Activated naive CD4-positive, alpha-beta T cell treated with anti-CD3 and anti-CD28 coated beads, Interleukin-2, amount 50 U/mL, for 24 hours (primary cell): ENCODE results near the gene RAB18.
"Not testable (repeated sequence)": the region's sequence is repeated elsewhere in the genome, so short reads cannot be mapped to it uniquely, and the experiment has no call there.

Experiments
- H3K27ac Mint-ChIP-seq: one replicate; pipeline ENCODE4 v1.8.0; 2021; ENCODE audit warnings: mild to moderate bottlenecking, mixed read lengths
- H3K27me3 Mint-ChIP-seq: one replicate; pipeline ENCODE4 v1.8.0; 2021; ENCODE audit warnings: mixed read lengths
- H3K36me3 Mint-ChIP-seq: one replicate; pipeline ENCODE4 v1.8.0; 2021; ENCODE audit warnings: mixed read lengths
- H3K4me1 Mint-ChIP-seq: one replicate; pipeline ENCODE4 v1.8.0; 2021; ENCODE audit warnings: mixed read lengths
- H3K4me3 Mint-ChIP-seq: one replicate; pipeline ENCODE4 v1.8.0; 2021; ENCODE audit warnings: mild to moderate bottlenecking, mixed read lengths
- H3K9me3 Mint-ChIP-seq: one replicate; pipeline ENCODE4 v1.8.0; 2021; ENCODE audit warnings: mixed read lengths

RAB18 gene

DNA sequence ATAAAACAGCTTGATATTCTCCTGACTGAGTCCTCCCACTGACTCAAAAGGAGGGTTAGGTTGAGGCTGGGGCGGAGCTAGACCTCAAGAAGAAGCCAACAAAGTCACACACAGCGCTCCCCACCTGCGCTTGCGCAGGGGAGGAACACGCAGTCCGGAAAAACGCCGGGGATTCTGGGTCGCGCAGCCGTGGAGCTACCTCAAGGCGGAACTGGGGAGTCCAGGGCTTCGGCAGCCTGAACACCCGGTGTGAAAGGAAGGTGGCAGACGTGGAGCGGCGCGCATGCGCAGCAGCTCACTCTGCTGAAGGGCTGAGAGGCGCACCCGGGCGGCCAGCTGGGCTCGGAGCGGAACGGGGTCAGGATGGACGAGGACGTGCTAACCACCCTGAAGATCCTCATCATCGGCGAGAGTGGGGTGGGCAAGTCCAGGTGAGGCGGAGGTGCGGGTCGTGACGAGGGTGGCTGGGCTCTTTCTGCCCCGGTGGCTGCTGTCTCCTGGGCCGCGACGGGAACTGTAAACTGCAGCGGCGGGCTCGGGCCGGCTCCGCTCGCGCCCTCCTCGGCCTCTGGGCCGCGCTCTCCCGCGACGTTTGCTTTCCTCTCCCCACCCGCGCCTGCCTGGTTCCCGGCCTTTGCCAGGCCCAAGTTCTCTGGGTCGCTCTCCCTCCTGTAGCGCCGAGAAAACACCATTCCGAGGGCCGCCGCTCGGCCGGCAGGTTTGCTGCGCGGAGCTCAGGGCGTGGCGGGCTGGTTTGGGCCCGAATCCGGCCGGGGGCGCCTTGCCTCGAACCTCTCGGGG, at the start of gene RAB18:
TSS of gene RAB18 (plus strand) at position 298 of the 801 bp plus-strand sequence. CDS start at position 364, 66 bp downstream.
- Mint-ChIP-seq H3K4me3 (peak within 1 kb of the TSS; percentile 98), H3K36me3 (peaks cover 11% of the 10 kb centered on the region), H3K4me1 (peaks cover 55% of the 10 kb centered on the region)

DNA sequence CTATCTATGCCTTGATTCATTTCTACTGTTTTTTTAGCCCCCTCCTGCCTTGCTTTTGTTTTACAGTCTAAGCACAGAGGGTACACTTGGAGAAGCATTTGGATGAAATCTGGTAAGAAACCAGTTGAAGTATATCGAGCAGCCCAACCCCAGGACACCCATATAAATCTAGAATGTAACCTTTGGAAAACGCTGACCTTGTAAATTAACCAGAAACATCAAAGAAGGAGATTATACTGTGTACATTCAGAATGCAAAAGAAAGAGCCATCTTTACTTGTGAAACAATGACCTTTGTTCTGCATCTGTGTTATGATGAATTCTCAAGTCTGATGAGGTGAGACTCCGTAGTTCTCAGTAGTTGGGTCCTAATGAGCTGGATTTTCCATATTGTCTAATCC, 49.3 kb upstream of the RAB18 start:
- Mint-ChIP-seq H3K36me3 (no peaks in the 10 kb centered on the region), H3K27ac (no peak overlapping the region), H3K4me3 (no peak overlapping the region), H3K27me3 (peaks cover 3% of the 10 kb centered on the region), H3K9me3 (no peaks in the 10 kb centered on the region), H3K4me1 (peaks cover 5% of the 10 kb centered on the region)

More for the DNA sequence above, at the start of gene RAB18:
- Mint-ChIP-seq H3K27me3 (no peaks in the 10 kb centered on the region), H3K9me3 (no peaks in the 10 kb centered on the region), H3K27ac (peak within 1 kb of the TSS; percentile 97)

DNA sequence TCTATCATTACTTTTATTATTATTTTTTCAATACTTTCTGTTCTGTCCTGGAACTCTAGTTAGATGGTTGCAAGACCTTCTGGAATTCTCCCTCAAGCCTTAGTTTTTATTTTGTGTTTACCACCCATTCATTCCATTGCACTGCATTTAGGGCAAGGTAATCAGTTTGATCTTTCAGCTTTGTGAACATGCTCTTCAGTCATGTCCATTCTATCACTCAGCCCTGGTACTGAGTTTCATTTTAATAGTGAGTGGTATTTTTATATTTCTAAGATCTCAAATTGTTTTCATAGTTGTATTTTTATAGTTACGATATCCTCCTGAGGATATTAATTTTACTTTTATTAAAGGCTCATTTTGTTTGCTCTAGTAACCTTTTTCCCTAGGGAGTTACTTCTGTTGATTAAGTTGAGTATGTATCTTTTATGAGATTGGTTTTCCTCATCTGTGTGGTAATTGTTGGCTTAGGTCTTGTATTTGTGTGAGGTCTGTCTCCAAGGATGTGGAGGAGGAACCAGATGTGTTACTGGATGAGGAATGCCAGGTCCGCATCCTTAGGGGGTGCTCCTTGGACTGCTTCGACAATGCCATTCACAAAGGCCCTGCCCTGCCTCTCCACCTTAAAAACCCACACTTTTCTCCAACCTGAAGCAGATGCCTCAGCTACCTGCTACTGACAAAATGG, 46.7 kb upstream of the RAB18 start:
- no peak overlapping the region for H3K27ac Mint-ChIP-seq
- H3K9me3 Mint-ChIP-seq, result no peaks in the 10 kb centered on the region
- peaks cover 3% of the 10 kb centered on the region for H3K27me3 Mint-ChIP-seq
- peaks cover 5% of the 10 kb centered on the region for H3K4me1 Mint-ChIP-seq
- H3K36me3 Mint-ChIP-seq, result no peaks in the 10 kb centered on the region
- H3K4me3 Mint-ChIP-seq, result no peak overlapping the region

DNA sequence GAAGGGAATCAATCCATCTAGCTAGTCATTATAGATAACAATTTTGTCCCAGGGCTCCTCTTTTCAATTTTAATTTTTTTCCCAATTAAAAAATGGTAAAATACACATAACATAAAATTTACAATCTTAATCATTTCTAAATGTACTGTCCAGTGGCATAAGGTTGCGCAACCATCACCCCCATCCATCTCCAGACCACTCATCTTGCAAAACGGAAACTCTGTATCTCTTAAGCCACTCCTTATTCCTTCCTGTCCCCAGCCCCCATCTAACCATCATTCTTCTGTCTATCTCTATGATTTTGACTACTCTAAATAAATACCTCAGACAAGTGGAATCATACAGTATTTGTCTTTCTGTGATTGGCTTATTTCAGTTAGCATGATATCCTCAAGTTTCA, 46.1 kb upstream of the RAB18 start:
- peaks cover 3% of the 10 kb centered on the region for H3K27me3 Mint-ChIP-seq
- H3K36me3 Mint-ChIP-seq, result no peaks in the 10 kb centered on the region
- no peak overlapping the region for H3K27ac Mint-ChIP-seq
- no peaks in the 10 kb centered on the region for H3K9me3 Mint-ChIP-seq
- no peak overlapping the region for H3K4me3 Mint-ChIP-seq
- H3K4me1 Mint-ChIP-seq, result peaks cover 5% of the 10 kb centered on the region

DNA sequence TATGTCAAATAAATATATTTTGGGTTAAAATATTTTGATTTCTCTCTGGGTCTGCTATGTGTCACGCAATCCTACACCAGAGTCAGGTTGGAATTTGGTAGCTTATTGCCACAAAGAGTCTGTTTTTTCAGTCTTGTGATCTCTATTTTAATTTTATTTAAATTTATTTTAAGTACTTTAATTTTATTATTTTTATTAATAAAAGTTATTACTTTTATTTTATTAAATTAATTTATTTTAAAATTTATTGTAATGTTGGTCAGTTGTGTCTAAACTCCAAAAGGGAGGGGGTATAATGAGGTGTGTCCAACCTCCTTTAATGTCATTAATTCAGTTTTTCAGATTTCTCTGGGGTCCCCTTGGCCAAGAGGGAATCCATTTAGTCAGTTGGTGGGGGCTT, 42.8 kb upstream of the RAB18 start:
- Mint-ChIP-seq H3K27ac (no peak overlapping the region), H3K36me3 (no peaks in the 10 kb centered on the region), H3K27me3 (peaks cover 3% of the 10 kb centered on the region), H3K9me3 (no peaks in the 10 kb centered on the region), H3K4me1 (peaks cover 35% of the 10 kb centered on the region), H3K4me3 (no peak overlapping the region)

DNA sequence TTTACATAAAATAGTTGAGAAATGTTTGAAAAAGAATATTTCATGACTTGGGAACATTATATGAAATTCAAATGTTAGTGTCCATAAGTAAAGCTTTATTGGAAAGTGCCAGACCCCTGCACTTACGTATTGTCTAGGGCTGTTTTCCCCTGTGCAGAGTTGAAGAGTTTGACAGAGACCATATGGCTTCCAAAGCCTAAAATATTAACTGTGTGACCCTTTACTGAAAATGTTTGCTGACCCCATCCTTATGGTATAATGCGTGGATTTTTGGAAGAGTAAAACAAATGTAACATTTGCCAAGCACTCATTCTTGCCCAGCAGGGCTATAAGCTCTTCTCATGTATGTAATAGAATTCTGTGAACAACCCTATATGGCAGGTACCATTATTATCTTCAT, 40.1 kb upstream of the RAB18 start:
- H3K4me3 Mint-ChIP-seq, result no peak overlapping the region
- no peaks in the 10 kb centered on the region for H3K9me3 Mint-ChIP-seq
- H3K4me1 Mint-ChIP-seq, result peaks cover 31% of the 10 kb centered on the region
- H3K27ac Mint-ChIP-seq, result no peak overlapping the region
- H3K27me3 Mint-ChIP-seq, result no peaks in the 10 kb centered on the region
- H3K36me3 Mint-ChIP-seq, result no peaks in the 10 kb centered on the region

DNA sequence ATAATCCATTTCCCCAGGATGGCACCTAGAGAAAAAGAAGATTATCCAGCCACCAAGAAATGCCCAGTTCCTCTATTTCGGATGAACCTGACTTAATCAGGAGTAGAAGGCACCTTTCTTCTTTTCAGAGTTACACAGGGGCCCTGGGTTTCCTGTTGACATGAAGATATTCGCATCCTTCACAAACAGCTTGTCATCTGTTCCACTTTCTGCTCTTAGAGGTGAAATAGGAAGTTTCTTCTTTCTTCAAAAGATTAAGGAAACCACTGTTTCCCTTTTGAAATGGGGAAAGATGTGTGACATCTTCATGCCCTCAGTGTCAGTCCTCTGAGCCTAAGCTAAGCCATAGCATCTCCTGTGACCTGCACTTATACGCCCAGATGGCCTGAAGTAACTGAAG, 39.1 kb upstream of the RAB18 start:
- Mint-ChIP-seq H3K27me3 (no peaks in the 10 kb centered on the region), H3K4me1 (peaks cover 31% of the 10 kb centered on the region), H3K4me3 (peak overlapping the region; percentile 53), H3K9me3 (no peaks in the 10 kb centered on the region), H3K36me3 (no peaks in the 10 kb centered on the region), H3K27ac (peak overlapping the region; percentile 46)

DNA sequence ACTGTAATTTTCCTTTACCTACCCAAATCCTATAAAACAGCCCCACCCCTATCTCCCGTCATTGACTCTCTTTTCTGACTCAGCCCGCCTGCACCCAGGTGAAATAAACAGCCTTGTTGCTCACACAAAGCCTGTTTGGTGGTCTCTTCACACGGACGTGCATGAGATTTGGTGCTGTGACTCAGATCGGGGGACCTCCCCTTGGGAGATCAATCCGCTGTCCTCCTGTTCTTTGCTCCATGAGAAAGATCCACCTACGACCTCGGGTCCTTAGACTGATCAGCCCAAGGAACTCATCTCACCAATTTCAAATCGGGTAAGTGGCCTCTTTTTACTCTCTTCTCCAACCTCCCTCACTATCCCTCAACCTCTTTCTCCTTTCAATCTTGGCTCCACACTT, 38.5 kb upstream of the RAB18 start:
- H3K4me3 Mint-ChIP-seq, result peak overlapping the region; percentile 53

DNA sequence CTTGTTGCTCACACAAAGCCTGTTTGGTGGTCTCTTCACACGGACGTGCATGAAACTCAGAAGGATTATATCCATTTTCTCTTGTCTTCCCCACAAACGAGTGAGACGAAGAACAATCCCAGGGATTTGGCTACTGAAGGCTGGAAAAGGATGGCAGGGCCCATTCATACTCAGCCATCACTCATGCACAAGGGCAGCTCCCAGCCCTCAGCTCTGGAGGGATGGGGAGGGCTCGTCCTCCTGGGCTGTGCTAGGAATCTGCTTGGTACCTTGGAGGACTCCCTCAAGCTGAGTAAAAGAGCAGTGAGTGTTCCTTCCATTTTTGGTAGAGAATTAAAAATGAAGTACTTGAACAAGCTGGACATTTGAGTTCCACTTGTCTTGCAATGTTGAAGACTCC, 33.2 kb upstream of the RAB18 start:
- H3K36me3 Mint-ChIP-seq, result no peaks in the 10 kb centered on the region
- no peaks in the 10 kb centered on the region for H3K9me3 Mint-ChIP-seq
- H3K4me3 Mint-ChIP-seq, result no peak overlapping the region
- peaks cover 6% of the 10 kb centered on the region for H3K4me1 Mint-ChIP-seq
- no peak overlapping the region for H3K27ac Mint-ChIP-seq
- H3K27me3 Mint-ChIP-seq, result peaks cover 1% of the 10 kb centered on the region

More for the DNA sequence above, 38.5 kb upstream of the RAB18 start:
- H3K27me3 Mint-ChIP-seq, H3K36me3 Mint-ChIP-seq, H3K9me3 Mint-ChIP-seq: not testable (repeated sequence)
- Mint-ChIP-seq H3K27ac (peak overlapping the region; percentile 57), H3K4me1 (peaks cover 31% of the 10 kb centered on the region)

DNA sequence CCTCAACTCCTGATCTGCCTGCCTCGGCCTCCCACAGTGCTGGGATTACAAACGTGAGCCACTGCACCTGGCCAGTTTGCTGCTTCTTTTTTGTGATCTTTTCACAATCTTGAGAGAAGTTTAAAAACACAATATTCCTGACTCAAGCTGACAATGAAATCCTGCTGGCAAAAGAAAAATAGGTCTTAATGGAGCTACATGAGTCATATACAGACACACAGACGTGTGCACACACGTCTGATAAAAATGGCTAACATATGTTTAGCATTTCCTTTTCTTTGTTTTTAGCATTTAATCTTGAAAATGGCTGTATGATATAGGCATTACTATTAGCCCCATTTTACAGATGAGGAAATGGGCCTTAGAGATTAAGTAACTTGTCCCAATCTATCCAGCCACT, 29.4 kb upstream of the RAB18 start:
- H3K4me1 Mint-ChIP-seq, result no peaks in the 10 kb centered on the region
- H3K9me3 Mint-ChIP-seq, result no peaks in the 10 kb centered on the region
- H3K27ac Mint-ChIP-seq, result no peak overlapping the region
- H3K27me3 Mint-ChIP-seq, result peaks cover 1% of the 10 kb centered on the region
- H3K4me3 Mint-ChIP-seq, result no peak overlapping the region
- no peaks in the 10 kb centered on the region for H3K36me3 Mint-ChIP-seq

DNA sequence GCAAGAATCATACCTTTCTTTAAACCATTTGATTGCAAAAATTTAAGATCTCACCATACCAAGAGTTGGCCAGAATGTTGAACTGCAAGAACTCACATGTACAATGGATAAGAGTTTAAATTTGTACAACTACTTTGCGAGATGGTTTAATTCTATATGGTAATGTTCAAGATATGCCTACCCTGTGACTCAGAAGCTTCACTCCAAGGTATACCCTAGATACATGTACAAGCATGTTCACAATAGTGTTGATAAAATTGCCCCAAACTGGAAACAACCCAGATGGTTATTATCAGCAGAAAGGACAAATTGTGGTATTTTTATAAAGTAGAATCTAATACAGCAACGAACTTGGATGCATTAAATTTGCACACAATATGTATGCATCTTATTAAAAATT, 25.1 kb upstream of the RAB18 start:
- no peaks in the 10 kb centered on the region for H3K36me3 Mint-ChIP-seq
- no peak overlapping the region for H3K27ac Mint-ChIP-seq
- no peak overlapping the region for H3K4me3 Mint-ChIP-seq
- no peaks in the 10 kb centered on the region for H3K9me3 Mint-ChIP-seq
- no peaks in the 10 kb centered on the region for H3K27me3 Mint-ChIP-seq
- no peaks in the 10 kb centered on the region for H3K4me1 Mint-ChIP-seq

DNA sequence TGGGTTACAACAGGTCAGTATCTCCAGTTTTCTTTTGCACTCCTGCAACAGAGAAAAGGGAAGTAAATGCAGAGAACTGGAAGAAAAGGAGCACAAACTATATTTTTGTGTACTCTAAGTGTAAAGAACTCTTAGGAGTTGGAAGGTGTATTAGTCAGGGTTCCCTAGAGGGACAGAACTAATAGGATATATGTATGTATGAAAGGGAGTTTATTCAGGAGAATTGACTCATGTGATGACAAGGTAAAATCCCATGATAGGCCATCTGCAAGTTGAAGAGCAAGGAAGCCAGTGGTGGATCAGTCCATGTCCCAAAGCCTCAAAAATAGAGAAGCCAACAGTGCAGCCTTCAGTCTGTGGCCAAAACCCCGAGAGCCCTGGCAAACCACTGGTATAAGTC, 22.6 kb upstream of the RAB18 start:
- Mint-ChIP-seq H3K9me3 (no peaks in the 10 kb centered on the region), H3K27me3 (no peaks in the 10 kb centered on the region), H3K4me3 (no peak overlapping the region), H3K4me1 (no peaks in the 10 kb centered on the region), H3K27ac (no peak overlapping the region), H3K36me3 (no peaks in the 10 kb centered on the region)

DNA sequence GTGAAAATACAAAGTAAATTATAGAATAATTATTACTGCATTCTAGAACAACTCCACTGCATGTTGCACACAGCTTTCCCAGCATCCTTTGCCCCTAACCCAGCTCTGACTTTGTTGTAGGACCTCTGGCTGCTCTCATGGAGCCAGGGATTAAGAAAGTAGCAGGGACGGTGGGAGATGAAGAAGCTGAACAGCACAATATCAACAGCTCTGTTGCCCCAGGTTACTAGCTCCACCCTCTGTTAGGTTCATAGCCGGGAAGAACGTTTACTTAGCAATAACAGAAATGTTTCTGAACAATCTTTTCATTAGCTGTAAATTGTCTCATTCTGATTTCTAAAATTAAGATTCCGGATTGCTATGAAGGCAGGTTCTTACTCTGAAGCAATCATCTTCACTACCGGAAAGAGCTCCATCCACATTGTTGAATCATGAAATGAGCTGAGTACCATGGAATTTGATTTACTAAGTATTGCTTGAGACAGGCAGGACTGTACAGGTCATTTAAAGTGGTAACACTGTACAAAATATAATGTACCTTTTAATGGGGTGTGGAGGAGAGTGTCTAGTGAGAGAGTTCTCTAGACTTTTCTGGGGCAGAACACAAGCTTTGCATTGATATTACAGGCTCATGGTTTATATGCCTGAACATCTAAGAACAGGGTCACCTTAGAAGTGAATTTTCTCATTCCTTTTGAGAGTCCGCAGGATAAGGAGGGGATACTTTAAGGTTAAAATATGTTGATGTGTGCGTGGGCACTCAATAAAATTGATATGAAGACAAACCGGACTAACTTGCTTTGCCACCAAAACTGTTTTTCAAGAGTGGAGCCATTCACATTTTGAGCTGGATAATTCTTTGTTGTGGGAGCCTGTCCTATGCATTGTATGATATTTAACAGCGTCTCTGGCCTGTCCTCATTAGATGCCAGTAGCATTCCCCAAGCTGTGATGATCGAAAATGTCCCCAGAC, 20.8 kb upstream of the RAB18 start:
- Mint-ChIP-seq H3K4me1 (no peaks in the 10 kb centered on the region), H3K9me3 (peaks cover 9% of the 10 kb centered on the region), H3K36me3 (peaks cover 4% of the 10 kb centered on the region), H3K27ac (no peak overlapping the region), H3K4me3 (no peak overlapping the region), H3K27me3 (peaks cover 8% of the 10 kb centered on the region)

DNA sequence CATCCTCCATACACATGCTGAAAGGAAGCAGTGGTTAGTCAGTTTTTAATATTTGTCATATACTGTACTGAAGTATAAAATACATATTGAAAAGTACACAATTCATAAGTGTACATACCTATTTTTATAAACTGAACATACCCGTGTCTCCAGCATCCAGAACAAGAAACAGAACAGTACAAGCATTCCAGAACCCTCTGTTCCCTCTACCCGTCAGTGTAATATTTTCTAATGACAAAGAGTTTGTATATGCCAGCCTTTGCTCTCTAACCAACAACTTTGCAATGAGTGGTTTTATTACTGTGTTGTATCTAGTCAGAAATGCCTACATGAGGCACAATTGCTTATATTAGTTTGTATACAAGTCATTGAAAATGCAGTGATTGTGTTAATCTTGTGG, 18.7 kb upstream of the RAB18 start:
- Mint-ChIP-seq H3K36me3 (peaks cover 4% of the 10 kb centered on the region), H3K4me3 (no peak overlapping the region), H3K27me3 (peaks cover 12% of the 10 kb centered on the region), H3K27ac (no peak overlapping the region), H3K4me1 (no peaks in the 10 kb centered on the region), H3K9me3 (peaks cover 14% of the 10 kb centered on the region)

DNA sequence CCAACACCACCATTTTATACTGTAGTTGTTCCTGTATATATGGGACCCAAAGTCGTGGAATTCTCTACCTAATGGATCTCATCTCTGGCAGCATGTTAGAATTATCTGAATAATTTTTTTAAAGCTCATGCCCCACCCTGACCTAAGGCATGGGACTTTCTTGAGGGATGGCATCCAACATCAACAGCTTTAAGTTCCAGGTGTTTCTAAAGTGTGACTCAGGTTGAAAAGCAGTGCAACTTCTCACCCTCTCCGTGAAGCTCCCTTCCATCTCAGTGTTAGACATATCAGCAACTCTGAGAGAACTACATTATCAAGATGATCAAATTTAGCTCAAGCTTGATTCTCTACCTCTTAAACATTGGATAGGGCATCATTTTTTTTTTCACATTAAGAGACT, 18.1 kb upstream of the RAB18 start:
- Mint-ChIP-seq H3K4me3 (no peak overlapping the region), H3K4me1 (no peaks in the 10 kb centered on the region), H3K36me3 (peaks cover 7% of the 10 kb centered on the region), H3K27ac (no peak overlapping the region), H3K9me3 (peaks cover 19% of the 10 kb centered on the region), H3K27me3 (peaks cover 12% of the 10 kb centered on the region)
